Heart left ventricle (tissue), 13 donors: ENCODE results near the gene LMO4.

Experiments used
- CTCF ChIP-seq, 12 donors: fragments of 200-600 bp; sonication (generic) in 4 of 12; IDR thresholded peaks; one replicate each; pipeline versions ENCODE4 v1.5.0 to v1.8.0; 2018 to 2022; ENCODE audit warnings: antibody characterized with exemption in 12 of 12, mild to moderate bottlenecking in 5 of 12
- POLR2A ChIP-seq, 2 donors: fragments of 450-650 bp; IDR thresholded peaks; one replicate each; pipeline ENCODE4 v1.6.1; 2017; ENCODE audit warnings: antibody characterized with exemption in 2 of 2, mild to moderate bottlenecking in 2 of 2, moderate library complexity in 2 of 2
- donor health status: ischemic (EF 13 %, LVEDD 7.1; RV severe dilation, severe dysfunction).
- donor health status: DM: no; HTN: yes; CAD: no.
- donor health status: DM: no; HTN: no; CAD: no.
- donor health status: ischemic (EF 25% LVEDD 6.9; RV normal size, moderate dysfunction).
- donor health status: ischemic (EF 25% LVEDD 5.7; RV mildly dilated, moderate dysfunction).
- donor health status: ischemic (EF 35%, LVEDD 5.7; RV mildly dilated, moderate dysfunction).
- donor health status: nonischemic (EF 11% LVEDD 7.7; RV severe dilation, severe dysfunction).
- donor health status: DM: yes; HTN: yes; CAD: no.
- donor health status: PGD.
- donor health status: ischemic (EF 29% LVEDD 5.4; RV normal size, mild dysfunction).
- donor health status: nonischemic (EF 23%, LVEDD 6.1; RV moderate dilation, normal function).

GRCh38 chr1:87362834-87363426, 34.2 kb downstream of the LMO4 start:
- TF ChIP-seq CTCF (IDR thresholded peaks at IDR 0.05) = no peak
- TF ChIP-seq POLR2A (IDR thresholded peaks at IDR 0.05) = no peak
